H1 (cell line): Measurements from ENCODE around the gene FAM111A. TPM values are rescaled to one million over a fixed set of nuclear protein-coding genes. Genes with fewer than 3 reads are reported as not detected.

Experiments used
- CTCF ChIA-PET: fragments of 300-600 bp; sonication (Branson Sonifier 250); formaldehyde crosslinking; loops from one replicate; lab custom pipeline; 2021; ENCODE audit not compliant: partially characterized antibody; lab: Charles Lee
- POLR2A ChIA-PET: fragments of 300-600 bp; sonication (Branson Sonifier 250); formaldehyde crosslinking; loops from one replicate; lab custom pipeline; 2021; ENCODE audit warnings: inconsistent platforms; ENCODE audit not compliant: partially characterized antibody; lab: Charles Lee
- DNase-seq, 2 experiments: peaks; one replicate each; pipeline versions ENCODE4 v3.0.0 to v3.0.0-alpha.2; 2010 to 2022; ENCODE audit warnings: low spot score in 2 of 2, low read depth in 1 of 2, mixed read lengths in 1 of 2
- FAIRE-seq: peaks from 2 replicates; lab custom pipeline; 2011; peaks lifted over from hg19 to GRCh38; lab: Jason Lieb, UNC
- H2AFZ ChIP-seq: 2 replicates; pipeline ENCODE4 v1.8.1; 2012; ENCODE audit warnings: low read length, inconsistent platforms
- H2AK5ac ChIP-seq: 2 replicates; pipeline ENCODE4 v1.6.1; 2013; ENCODE audit warnings: low read depth, low read length
- H2BK120ac ChIP-seq: replicated peaks from 2 replicates; pipeline ENCODE3; 2013; ENCODE audit warnings: low read depth, low read length, inconsistent platforms
- H2BK12ac ChIP-seq: 2 replicates; pipeline ENCODE4 v1.6.1; 2013; ENCODE audit warnings: low read depth, low read length
- H2BK15ac ChIP-seq: 2 replicates; pipeline ENCODE4 v1.6.1; 2013; ENCODE audit warnings: low read length
- H2BK20ac ChIP-seq: 2 replicates; pipeline ENCODE4 v1.6.1; 2013; ENCODE audit warnings: low read length
- H2BK5ac ChIP-seq: 2 replicates; pipeline ENCODE4 v1.6.1; 2013; ENCODE audit warnings: low read depth, low read length
- H3K14ac ChIP-seq: 2 replicates; pipeline ENCODE4 v1.6.1; 2013; ENCODE audit warnings: inconsistent platforms; ENCODE audit not compliant: insufficient read length
- H3K18ac ChIP-seq: 2 replicates; pipeline ENCODE4 v1.6.1; 2013; ENCODE audit warnings: low read length; ENCODE audit errors: extremely low read depth
- H3K23ac ChIP-seq: 2 replicates; pipeline ENCODE4 v1.6.1; 2013; ENCODE audit warnings: inconsistent platforms; ENCODE audit not compliant: insufficient read length
- H3K23me2 ChIP-seq: 2 replicates; pipeline ENCODE4 v1.6.1; 2013; ENCODE audit warnings: low read depth, low read length
- H3K27ac ChIP-seq: 2 replicates; pipeline ENCODE4 v1.6.1; 2011; ENCODE audit warnings: low read depth, low read length, inconsistent platforms
- H3K27me3 ChIP-seq, 4 experiments: replicated peaks in 1 of 4; 1 replicate in 1 of 4; 2 replicates in 3 of 4; pipeline versions ENCODE4 v1.6.1 to v1.8.1; 2011 to 2013; ENCODE audit warnings: low read length in 3 of 4, mild to moderate bottlenecking in 3 of 4, inconsistent platforms in 2 of 4, mixed read lengths in 2 of 4, moderate library complexity in 1 of 4; ENCODE audit not compliant: control insufficient read depth in 3 of 4, insufficient read depth in 3 of 4; ENCODE audit errors: extremely low read depth in 1 of 4
- H3K36me3 ChIP-seq, 4 experiments: 2 replicates each; pipeline versions ENCODE4 v1.6.1 to v1.8.1; 2011 to 2013; ENCODE audit warnings: mild to moderate bottlenecking in 4 of 4, low read length in 3 of 4, moderate library complexity in 2 of 4, control low read depth in 1 of 4, inconsistent platforms in 1 of 4; ENCODE audit not compliant: insufficient read depth in 4 of 4, control insufficient read depth in 2 of 4
- H3K4ac ChIP-seq: replicated peaks from 2 replicates; pipeline ENCODE3; 2013; ENCODE audit warnings: low read length, low read depth, mixed read lengths, inconsistent platforms; ENCODE audit not compliant: insufficient read length
- H3K4me1 ChIP-seq, 4 experiments: replicated peaks in 1 of 4; 1 replicate in 1 of 4; 2 replicates in 3 of 4; pipeline versions ENCODE4 v1.6.1 to v1.8.1; 2011 to 2013; ENCODE audit warnings: low read length in 3 of 4, inconsistent platforms in 2 of 4, mixed read lengths in 1 of 4; ENCODE audit not compliant: insufficient read depth in 4 of 4, control insufficient read depth in 3 of 4
- H3K4me2 ChIP-seq, 2 experiments: 2 replicates each; pipeline versions ENCODE4 v1.6.1 to v1.8.1; 2011 to 2013; ENCODE audit warnings: low read depth in 2 of 2, low read length in 2 of 2, control low read depth in 1 of 2, inconsistent platforms in 1 of 2, mild to moderate bottlenecking in 1 of 2; ENCODE audit not compliant: insufficient read depth in 1 of 2
- H3K4me3 ChIP-seq, 4 experiments: fragments of 200-600, 300-600 bp in 1 of 4; sonication (generic), shearing (Covaris generic), sonication (Bioruptor Twin) in 1 of 4; 2 replicates each; pipeline versions ENCODE4 v1.5.1 to v1.8.1; 2011 to 2016; ENCODE audit warnings: low read length in 4 of 4, low read depth in 3 of 4, control low read depth in 2 of 4, inconsistent platforms in 2 of 4, mild to moderate bottlenecking in 2 of 4, mixed read lengths in 1 of 4, moderate library complexity in 1 of 4; ENCODE audit not compliant: insufficient read depth in 2 of 4; ENCODE audit errors: extremely low read depth in 1 of 4
- H3K56ac ChIP-seq: replicated peaks from 2 replicates; pipeline ENCODE3; 2013; ENCODE audit warnings: low read depth, mild to moderate bottlenecking, mixed read lengths, low read length, inconsistent platforms; ENCODE audit not compliant: insufficient read length
- H3K79me1 ChIP-seq: 2 replicates; pipeline ENCODE4 v1.6.1; 2013; ENCODE audit warnings: low read depth, low read length, control low read depth
- H3K79me2 ChIP-seq, 2 experiments: 2 replicates each; pipeline versions ENCODE4 v1.6.1 to v1.8.1; 2012 to 2013; ENCODE audit warnings: low read length in 2 of 2, mild to moderate bottlenecking in 2 of 2, inconsistent platforms in 1 of 2; ENCODE audit not compliant: insufficient read depth in 2 of 2, control insufficient read depth in 1 of 2
- H3K9ac ChIP-seq, 4 experiments: replicated peaks in 1 of 4; 1 replicate in 1 of 4; 2 replicates in 3 of 4; pipeline versions ENCODE4 v1.6.1 to v1.8.1; 2011 to 2013; ENCODE audit warnings: low read depth in 3 of 4, low read length in 3 of 4, control low read depth in 2 of 4, mild to moderate bottlenecking in 2 of 4, moderate library complexity in 2 of 4, inconsistent platforms in 1 of 4; ENCODE audit errors: extremely low read depth in 1 of 4
- H3K9me3 ChIP-seq, 2 experiments: 2 replicates each; pipeline versions ENCODE4 v1.6.1 to v1.8.1; 2012 to 2013; ENCODE audit warnings: mild to moderate bottlenecking in 2 of 2, moderate library complexity in 2 of 2, control low read depth in 1 of 2, inconsistent platforms in 1 of 2, low read depth in 1 of 2, low read length in 1 of 2, mixed read lengths in 1 of 2; ENCODE audit not compliant: insufficient read depth in 2 of 2
- H4K20me1 ChIP-seq, 2 experiments: replicated peaks in 1 of 2; 2 replicates each; pipeline versions ENCODE3 to v1.8.1; 2011 to 2013; ENCODE audit warnings: inconsistent platforms in 2 of 2, low read length in 2 of 2, mild to moderate bottlenecking in 1 of 2; ENCODE audit not compliant: insufficient read depth in 2 of 2, control insufficient read depth in 1 of 2
- H4K5ac ChIP-seq: 2 replicates; pipeline ENCODE4 v1.6.1; 2013; ENCODE audit warnings: low read length, low read depth, mixed read lengths, inconsistent platforms; ENCODE audit not compliant: insufficient read length
- H4K8ac ChIP-seq: 2 replicates; pipeline ENCODE4 v1.8.0; 2013; ENCODE audit warnings: mild to moderate bottlenecking, moderate library complexity, low read length, inconsistent platforms; ENCODE audit not compliant: insufficient read depth; ENCODE audit errors: extremely low read depth
- H4K91ac ChIP-seq: replicated peaks from 2 replicates; pipeline ENCODE3; 2013; ENCODE audit warnings: low read length, mixed read lengths, inconsistent platforms; ENCODE audit not compliant: insufficient read length
- CBX8 ChIP-seq: fragments of 300-800, 300-1000 bp; sonication (generic); IDR thresholded peaks from 2 replicates; pipeline ENCODE4 v1.7.1; 2016; ENCODE audit warnings: low read depth, low read length, borderline replicate concordance
- EGR1 ChIP-seq: IDR thresholded peaks from 2 replicates; pipeline ENCODE4 v1.6.1; 2011; ENCODE audit warnings: low read depth, low read length, borderline replicate concordance
- HDAC6 ChIP-seq: IDR thresholded peaks from one replicate; pipeline ENCODE4 v1.7.1; 2012; ENCODE audit warnings: low read depth, mild to moderate bottlenecking, inconsistent platforms, low read length, moderate library complexity
- JUND ChIP-seq: IDR thresholded peaks from 2 replicates; pipeline ENCODE4 v1.6.1; 2011; ENCODE audit warnings: mild to moderate bottlenecking, improper control_type of control experiment, low read length
- NANOG ChIP-seq: IDR thresholded peaks from 2 replicates; pipeline ENCODE4 v1.6.1; 2011; ENCODE audit warnings: low read length, low read depth, mild to moderate bottlenecking, inconsistent platforms; ENCODE audit not compliant: insufficient read depth, poor library complexity, severe bottlenecking
- PHF8 ChIP-seq: fragments of 200-600 bp; sonication (generic); conservative IDR thresholded peaks from 2 replicates; pipeline ENCODE4 v1.7.1; 2012; ENCODE audit warnings: low read depth, mild to moderate bottlenecking, inconsistent platforms, low read length, moderate library complexity
- TAF1 ChIP-seq: IDR thresholded peaks from 2 replicates; pipeline ENCODE4 v1.6.1; 2011; ENCODE audit warnings: mild to moderate bottlenecking, low read depth, low read length
- USF2 ChIP-seq: IDR thresholded peaks from 2 replicates; pipeline ENCODE4 v1.6.1; 2011; ENCODE audit warnings: low read length, improper control_type of control experiment
- WGBS, 2 experiments: shearing (Covaris generic) in 1 of 2; methylation state at CpG; one replicate each; pipeline versions ENCODE4 v1.1.6 to v1.1.7; 2013 to 2015; ENCODE audit warnings: low lambda C conversion rate in 2 of 2, mixed read lengths in 2 of 2, inconsistent platforms in 1 of 2, low coverage in 1 of 2, missing lambda C conversion rate in 1 of 2; ENCODE audit not compliant: insufficient replicate concordance in 2 of 2, insufficient coverage in 1 of 2, insufficient read length in 1 of 2; ENCODE audit errors: extremely low coverage in 1 of 2, missing lambda C conversion rate in 1 of 2; 5-methylcytosine and 5-hydroxymethylcytosine counted together
- polyA plus RNA-seq, 7 experiments: library from polyadenylated mRNA; depleted of rRNA in 3 of 7; stranded (reverse) in 5 of 7; unstranded in 2 of 7; fragments of >200 nt in 5 of 7; fragments of 200-250 nt in 2 of 7; gene quantifications; 1 replicate in 5 of 7; 2 replicates in 1 of 7; 4 replicates in 1 of 7; pipeline versions ENCODE4 v1.2.1 to v1.2.3, GENCODE V29; 2011 to 2013; ENCODE audit warnings: missing spikeins in 2 of 7, mixed read lengths in 2 of 7
- total RNA-seq: library from RNA; stranded (reverse); fragmentation: NEBNext Ultra II Directional; extraction: Animal tissue kit (Norgen Biotek cat#: 25700); gene quantifications from 2 replicates; pipeline ENCODE4 v1.2.1, GENCODE V29; 2021

FAM111A gene
- total and polyA plus RNA-seq, 2 of the 8 experiments (the other 6 are each of a cell fraction or from before 2014, with no cell fraction given), result 10.2 to 29.9 TPM

GRCh38 chr11:59173964-59174663, 31.5 kb downstream of the FAM111A start:
- Histone ChIP-seq H2BK20ac (no peak overlapping the region), H3K4me3 (peak overlapping the region; percentile 48 to 95 (median 92)), H4K91ac (no peak overlapping the region), H3K9ac (peak overlapping the region in 2 of 4 experiments; percentile 32 to 45; a peak in 3 of 7 replicates), H3K36me3 (no peaks in the 10 kb centered on the region), H3K18ac (no peak overlapping the region), H4K20me1 (peaks cover 2% of the 10 kb centered on the region in 2 experiments), H3K27me3 (no peaks in the 10 kb centered on the region), H3K9me3 (no peaks in the 10 kb centered on the region), H2AK5ac (no peak overlapping the region; the same call in 1 of the 2 replicates), H3K79me1 (no peaks in the 10 kb centered on the region), H2BK15ac (peak overlapping the region; percentile 34; the same call in 1 of the 2 replicates), H2BK120ac (no peak overlapping the region), H3K79me2 (peaks cover 0 to 14% of the 10 kb centered on the region in 2 experiments; a peak in 2 of 4 replicates), H3K23ac (no peak overlapping the region), H3K4ac (no peak overlapping the region), H3K27ac (no peak overlapping the region), H4K8ac (no peak overlapping the region), H3K4me1 (peaks cover 6 to 16% (median 9%) of the 10 kb centered on the region in 4 experiments; a peak in 6 of 7 replicates), H2BK12ac (no peak overlapping the region; the same call in 1 of the 2 replicates), H3K4me2 (peak overlapping the region; percentile 98 to 99), H3K14ac (no peak overlapping the region), H2BK5ac (no peak overlapping the region), H3K23me2 (peaks cover 18% of the 10 kb centered on the region), H3K56ac (no peak overlapping the region), H4K5ac (no peak overlapping the region), H2AFZ (no peak overlapping the region)
- 3% methylated on average over 6 of the region's 7 CpGs; no CpG with 5 or more reads in 1 of the 2 experiments for WGBS, 2 experiments
- DNase-seq, result peak in 1 of 2 experiments; percentile 60
- CTCF ChIA-PET, result interaction anchor here (0.6 to 9.6 kb wide), 8 partner anchors 10 to 1328 kb away, joined by 3 to 201 read pairs (median 4); no protein-coding TSS in a partner anchor
- POLR2A ChIA-PET, result interaction anchor here (0.6 to 5.5 kb wide), 6 partner anchors 10 to 546 kb away, joined by 3 to 79 read pairs (median 4); partner anchors contain the start of gene FAM111B
- FAIRE-seq, result peak; percentile 50
- TF ChIP-seq USF2, result no peak
- peak; percentile 50; the same call in 1 of the 2 replicates for TF ChIP-seq EGR1
- TF ChIP-seq NANOG, result no peak
- TF ChIP-seq HDAC6, result no peak
- TF ChIP-seq TAF1, result peak; percentile 49; the same call in 1 of the 2 replicates
- TF ChIP-seq JUND, result no peak
- TF ChIP-seq PHF8, result no peak
- TF ChIP-seq CBX8, result no peak
